ENCODE results near the gene RHOD. TPM values are rescaled to one million over a fixed set of nuclear protein-coding genes. Genes with fewer than 3 reads are reported as not detected.

The RHOD gene
- total RNA-seq, 1 experiment from 2014 or later = 24.7 TPM

DNA sequence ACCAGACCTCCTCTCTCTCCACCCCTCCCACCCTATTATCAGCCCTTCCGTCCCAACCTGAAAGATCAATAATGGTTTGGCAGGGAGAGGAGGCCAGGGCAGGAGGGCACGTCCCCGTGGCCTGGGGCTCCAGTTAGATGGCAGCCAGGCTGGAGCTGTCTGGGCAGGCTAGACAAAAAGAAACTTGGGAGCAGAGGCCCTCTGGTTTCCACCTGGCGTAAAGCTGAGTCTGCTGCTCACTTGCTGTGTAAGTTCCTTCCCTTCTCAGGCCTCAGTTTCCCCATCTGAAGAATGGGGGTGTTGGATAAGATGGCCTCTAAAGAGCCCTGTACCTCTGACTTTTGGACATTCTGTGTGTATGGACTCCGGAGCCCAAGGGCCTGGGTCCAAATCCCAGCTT, 3.8 kb upstream of the RHOD start:
- no TSS peak for BruUV-seq (replicated peaks)
- no peak overlapping the region for H3K4me3 Mint-ChIP-seq (ENCODE audit: low read depth, unreplicated experiment)
- intact Hi-C loops (cut with micrococcal nuclease; ENCODE audit: unreplicated experiment) = no loop called here
- TF ChIP-seq, protein P1, sequence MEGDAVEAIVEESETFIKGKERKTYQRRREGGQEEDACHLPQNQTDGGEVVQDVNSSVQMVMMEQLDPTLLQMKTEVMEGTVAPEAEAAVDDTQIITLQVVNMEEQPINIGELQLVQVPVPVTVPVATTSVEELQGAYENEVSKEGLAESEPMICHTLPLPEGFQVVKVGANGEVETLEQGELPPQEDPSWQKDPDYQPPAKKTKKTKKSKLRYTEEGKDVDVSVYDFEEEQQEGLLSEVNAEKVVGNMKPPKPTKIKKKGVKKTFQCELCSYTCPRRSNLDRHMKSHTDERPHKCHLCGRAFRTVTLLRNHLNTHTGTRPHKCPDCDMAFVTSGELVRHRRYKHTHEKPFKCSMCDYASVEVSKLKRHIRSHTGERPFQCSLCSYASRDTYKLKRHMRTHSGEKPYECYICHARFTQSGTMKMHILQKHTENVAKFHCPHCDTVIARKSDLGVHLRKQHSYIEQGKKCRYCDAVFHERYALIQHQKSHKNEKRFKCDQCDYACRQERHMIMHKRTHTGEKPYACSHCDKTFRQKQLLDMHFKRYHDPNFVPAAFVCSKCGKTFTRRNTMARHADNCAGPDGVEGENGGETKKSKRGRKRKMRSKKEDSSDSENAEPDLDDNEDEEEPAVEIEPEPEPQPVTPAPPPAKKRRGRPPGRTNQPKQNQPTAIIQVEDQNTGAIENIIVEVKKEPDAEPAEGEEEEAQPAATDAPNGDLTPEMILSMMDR (IDR thresholded peaks at IDR 0.05; ENCODE audit: unreplicated experiment) = no peak
- CTCF ChIA-PET = interaction anchor here (0.8 to 1.3 kb wide), 3 partner anchors 20 to 29 kb away, joined by 3 to 5 read pairs (median 4); no protein-coding TSS in a partner anchor
- DNase-seq = no peak
- peaks cover 44% of the 10 kb centered on the region for H3K36me3 Mint-ChIP-seq (ENCODE audit: insufficient read depth, unreplicated experiment)
- H3K27ac Mint-ChIP-seq (ENCODE audit: unreplicated experiment) = peak overlapping the region; percentile 80
- no peaks in the 10 kb centered on the region for H3K9me3 Mint-ChIP-seq (ENCODE audit: low read depth, unreplicated experiment)
- H3K27me3 Mint-ChIP-seq (ENCODE audit: unreplicated experiment) = no peaks in the 10 kb centered on the region
- peaks cover 35% of the 10 kb centered on the region for H3K4me1 Mint-ChIP-seq (ENCODE audit: low read depth, unreplicated experiment)

DNA sequence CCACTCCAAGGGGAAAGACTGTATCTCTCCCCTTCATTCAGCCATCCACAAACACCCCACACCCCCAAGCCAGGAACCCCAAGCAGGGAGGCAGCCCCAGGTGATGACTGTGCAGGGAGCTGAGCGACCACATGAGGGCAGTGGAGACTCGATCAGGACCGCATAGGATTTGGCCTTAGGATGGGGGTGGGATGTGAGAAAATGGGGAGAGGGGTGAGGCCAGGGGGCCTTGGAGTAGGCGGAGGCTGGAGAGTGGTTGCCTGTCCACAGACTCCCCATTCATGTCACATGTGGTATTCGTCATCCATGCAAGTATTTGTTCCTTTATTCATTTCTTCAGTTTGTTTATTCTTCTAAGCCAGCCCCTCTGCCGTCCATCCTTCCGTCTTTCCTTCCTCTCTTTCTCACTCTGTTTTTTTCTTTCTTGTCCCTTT, 2.7 kb upstream of the RHOD start:
- peak; percentile 77 for DNase-seq
- no TSS peak for BruUV-seq (replicated peaks)
- TF ChIP-seq, protein P1 (IDR thresholded peaks at IDR 0.05; ENCODE audit: unreplicated experiment) = peak; percentile 79
- H3K9me3 Mint-ChIP-seq (ENCODE audit: low read depth, unreplicated experiment) = no peaks in the 10 kb centered on the region
- intact Hi-C loops (cut with micrococcal nuclease; ENCODE audit: unreplicated experiment) = no loop called here
- CTCF ChIA-PET = interaction anchor here (0.6 to 2.7 kb wide), 13 partner anchors 9 to 329 kb away, joined by 3 to 11 read pairs (median 5); partner anchors contain the start of genes KDM2A and SYT12
- peaks cover 45% of the 10 kb centered on the region for H3K36me3 Mint-ChIP-seq (ENCODE audit: insufficient read depth, unreplicated experiment)
- H3K27ac Mint-ChIP-seq (ENCODE audit: unreplicated experiment) = peak overlapping the region; percentile 80
- H3K27me3 Mint-ChIP-seq (ENCODE audit: unreplicated experiment) = no peaks in the 10 kb centered on the region
- peaks cover 35% of the 10 kb centered on the region for H3K4me1 Mint-ChIP-seq (ENCODE audit: low read depth, unreplicated experiment)
- H3K4me3 Mint-ChIP-seq (ENCODE audit: low read depth, unreplicated experiment) = peak overlapping the region; percentile 0

DNA sequence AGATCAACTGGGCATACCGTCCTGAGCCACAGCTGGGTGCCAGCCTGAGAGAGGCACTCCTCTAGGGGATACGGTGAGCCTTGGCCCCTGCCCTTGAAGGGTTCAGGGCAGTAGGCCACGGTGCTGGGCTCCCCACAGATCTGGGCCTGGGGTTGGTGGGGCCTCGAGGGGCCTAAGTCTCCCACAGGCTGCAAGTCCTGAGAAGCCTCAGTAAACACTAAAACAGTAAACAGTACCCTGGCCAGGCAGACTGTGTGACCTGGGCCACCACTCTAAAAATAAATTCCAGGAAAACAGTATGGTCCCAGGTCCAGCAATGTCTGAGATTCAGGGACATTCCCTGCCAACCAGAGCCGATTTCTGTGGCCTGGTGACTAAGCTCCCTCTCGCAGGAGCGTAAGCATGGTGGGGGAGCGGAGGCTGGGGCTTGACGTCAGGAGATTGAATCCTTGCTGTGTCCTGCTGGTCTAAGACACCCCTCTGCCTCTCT, 2.3 kb upstream of the RHOD start:
- Mint-ChIP-seq H3K4me1 (ENCODE audit: low read depth, unreplicated experiment) (peaks cover 35% of the 10 kb centered on the region), H3K27me3 (ENCODE audit: unreplicated experiment) (no peaks in the 10 kb centered on the region), H3K27ac (ENCODE audit: unreplicated experiment) (peak overlapping the region; percentile 80), H3K4me3 (ENCODE audit: low read depth, unreplicated experiment) (peak overlapping the region; percentile 74), H3K9me3 (ENCODE audit: low read depth, unreplicated experiment) (no peaks in the 10 kb centered on the region), H3K36me3 (ENCODE audit: insufficient read depth, unreplicated experiment) (peaks cover 45% of the 10 kb centered on the region)
- CTCF ChIA-PET = interaction anchor here (0.5 to 2.7 kb wide), 18 partner anchors 8 to 328 kb away, joined by 3 to 11 read pairs (median 4); partner anchors contain the start of genes KDM2A and SYT12
- intact Hi-C loops (cut with micrococcal nuclease; ENCODE audit: unreplicated experiment) = no loop called here
- no TSS peak for BruUV-seq (replicated peaks)
- peak; percentile 68 for DNase-seq
- TF ChIP-seq, protein P1 (IDR thresholded peaks at IDR 0.05; ENCODE audit: unreplicated experiment) = no peak

DNA sequence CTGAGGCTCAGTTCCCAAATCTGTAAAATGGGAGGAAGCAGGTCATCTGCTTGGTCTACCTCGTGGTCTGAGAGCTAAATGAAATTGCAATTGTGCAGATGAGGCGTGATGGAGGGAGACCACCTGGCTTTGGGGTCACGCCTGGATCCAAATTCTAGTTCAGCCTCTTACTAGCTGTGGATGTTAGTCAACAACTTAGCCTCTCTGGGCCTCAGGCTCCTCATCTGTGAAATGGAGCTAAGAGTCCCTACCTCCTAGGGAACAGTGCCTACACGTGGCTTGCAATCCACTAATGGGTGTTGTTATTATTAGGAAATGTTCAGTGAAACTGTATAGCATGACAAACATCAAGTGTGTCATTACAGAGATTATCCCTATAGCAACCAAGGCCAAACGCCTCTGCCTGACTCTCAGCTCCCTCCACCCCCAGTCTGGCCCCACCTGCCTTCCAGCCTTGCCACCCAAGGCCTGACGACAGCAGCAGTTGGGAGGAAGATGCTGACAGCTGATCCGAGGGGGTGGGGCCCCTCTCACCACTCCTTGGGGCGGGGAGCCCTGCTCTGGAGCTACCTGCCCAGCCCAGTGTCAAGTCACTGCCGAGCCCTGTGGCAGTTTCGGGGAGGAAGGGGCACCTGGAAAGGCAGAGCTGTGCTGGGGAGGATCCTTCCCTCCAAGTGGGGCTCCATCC, 1.7 kb upstream of the RHOD start:
- TF ChIP-seq, protein P1 (IDR thresholded peaks at IDR 0.05; ENCODE audit: unreplicated experiment) = no peak
- DNase-seq = peak; percentile 95
- no TSS peak for BruUV-seq (replicated peaks)
- H3K4me1 Mint-ChIP-seq (ENCODE audit: low read depth, unreplicated experiment) = peaks cover 37% of the 10 kb centered on the region
- peak overlapping the region; percentile 74 for H3K4me3 Mint-ChIP-seq (ENCODE audit: low read depth, unreplicated experiment)
- CTCF ChIA-PET = interaction anchor here (0.5 to 2.7 kb wide), 20 partner anchors 8 to 308 kb away, joined by 3 to 11 read pairs (median 4); partner anchors contain the start of genes KDM2A and SYT12
- no peaks in the 10 kb centered on the region for H3K9me3 Mint-ChIP-seq (ENCODE audit: low read depth, unreplicated experiment)
- H3K27me3 Mint-ChIP-seq (ENCODE audit: unreplicated experiment) = no peaks in the 10 kb centered on the region
- peaks cover 40% of the 10 kb centered on the region for H3K36me3 Mint-ChIP-seq (ENCODE audit: insufficient read depth, unreplicated experiment)
- peak overlapping the region; percentile 80 for H3K27ac Mint-ChIP-seq (ENCODE audit: unreplicated experiment)
- intact Hi-C loops (cut with micrococcal nuclease; ENCODE audit: unreplicated experiment) = no loop called here

Measured in Calu3 (cell line).